ENCODE results near the gene YIF1A. TPM values are rescaled to one million over a fixed set of nuclear protein-coding genes. Genes with fewer than 3 reads are reported as not detected.

Gene YIF1A
- total and polyA plus RNA-seq, 2 donors (not counting 3 experiments of a cell fraction or from before 2014, with no cell fraction given) = 104 to 271 TPM

GRCh38 chr11:66332371-66333219 is 43.7 kb upstream of the YIF1A start:
- Histone ChIP-seq H3K4me3 (replicated peaks in 1 of 3; ENCODE audit: insufficient read depth in 1 of 3, low read depth in 1 of 3, low read length in 3 of 3) (no peak overlapping the region), H3K4me1 (ENCODE audit: control insufficient read depth, extremely low read depth, insufficient read depth, low read length) (peaks cover 25% of the 10 kb centered on the region), H3K4me2 (ENCODE audit: insufficient read depth, low read length) (no peak overlapping the region), H3K27ac (ENCODE audit: insufficient read depth, low read depth, low read length) (no peak overlapping the region), H3K9me3 (replicated peaks; ENCODE audit: control insufficient read depth, insufficient read depth, low read length) (no peaks in the 10 kb centered on the region), H4K20me1 (replicated peaks; ENCODE audit: control insufficient read depth, extremely low read depth, insufficient read depth, low read length) (no peaks in the 10 kb centered on the region), H3K27me3 (ENCODE audit: control insufficient read depth in 2 of 2, insufficient read depth in 2 of 2, low read length in 2 of 2) (no peaks in the 10 kb centered on the region), H3K79me2 (ENCODE audit: control insufficient read depth, insufficient read depth, low read length) (no peaks in the 10 kb centered on the region), H3K9me1 (replicated peaks; ENCODE audit: control insufficient read depth, extremely low read depth, insufficient read depth, low read length) (no peaks in the 10 kb centered on the region), H2AFZ (ENCODE audit: low read depth, low read length) (no peak overlapping the region), H3K36me3 (ENCODE audit: control insufficient read depth in 2 of 2, extremely low read depth in 1 of 2, insufficient read depth in 2 of 2, low read length in 2 of 2) (peaks cover 0 to 2% of the 10 kb centered on the region in 2 experiments), H3K9ac (replicated peaks; ENCODE audit: extremely low read depth, insufficient read depth, low read length) (no peak overlapping the region)
- FAIRE-seq (no peak), DNase-seq (ENCODE audit: low read depth, low spot score) (no peak)
- intact Hi-C loops (cut with micrococcal nuclease) = no loop called here
- BruUV-seq (replicated peaks) = no TSS peak
- POLR2A ChIA-PET = no interaction called here
- CTCF ChIA-PET = interaction anchor here (8.7 kb wide), 1 partner anchor 19 kb away, joined by 225 read pairs; the partner anchor contains the start of gene CD248
- dilution Hi-C loops (cut with MboI; ENCODE audit: extremely low pct_ligation_motif_present, low sequenced_read_pairs) = no loop called here
- no peak for TF ChIP-seq EZH2 (IDR thresholded peaks at IDR 0.05; ENCODE audit: borderline replicate concordance, low read depth, low read length, severe bottlenecking)
- no peak for TF ChIP-seq FOS (IDR thresholded peaks at IDR 0.05; ENCODE audit: borderline replicate concordance, insufficient read depth, low read length)
- TF ChIP-seq POLR2A (IDR thresholded peaks at IDR 0.05; ENCODE audit: low read depth, low read length) = no peak
- no peak for TF ChIP-seq MYC (IDR thresholded peaks at IDR 0.05; ENCODE audit: low read depth, low read length)

GRCh38 chr11:66331542-66332370 is 42.8 kb upstream of the YIF1A start:
- intact Hi-C loops (cut with micrococcal nuclease) = no loop called here
- no peak overlapping the region for H3K4me3 ChIP-seq (replicated peaks in 1 of 3; ENCODE audit: insufficient read depth in 1 of 3, low read depth in 1 of 3, low read length in 3 of 3)
- no peak overlapping the region for H2AFZ ChIP-seq (ENCODE audit: low read depth, low read length)
- H3K27me3 ChIP-seq (ENCODE audit: control insufficient read depth in 2 of 2, insufficient read depth in 2 of 2, low read length in 2 of 2) = no peaks in the 10 kb centered on the region
- peaks cover 18% of the 10 kb centered on the region for H3K4me1 ChIP-seq (ENCODE audit: control insufficient read depth, extremely low read depth, insufficient read depth, low read length)
- no peaks in the 10 kb centered on the region for H4K20me1 ChIP-seq (replicated peaks; ENCODE audit: control insufficient read depth, extremely low read depth, insufficient read depth, low read length)
- no peaks in the 10 kb centered on the region for H3K36me3 ChIP-seq (ENCODE audit: control insufficient read depth in 2 of 2, extremely low read depth in 1 of 2, insufficient read depth in 2 of 2, low read length in 2 of 2)
- H3K27ac ChIP-seq (ENCODE audit: insufficient read depth, low read depth, low read length) = no peak overlapping the region
- no peaks in the 10 kb centered on the region for H3K79me2 ChIP-seq (ENCODE audit: control insufficient read depth, insufficient read depth, low read length)
- DNase-seq (ENCODE audit: low read depth, low spot score) = no peak
- CTCF ChIA-PET = interaction anchor here (8.7 kb wide), 1 partner anchor 18 kb away, joined by 225 read pairs; the partner anchor contains the start of gene CD248
- H3K9ac ChIP-seq (replicated peaks; ENCODE audit: extremely low read depth, insufficient read depth, low read length) = no peak overlapping the region
- H3K9me3 ChIP-seq (replicated peaks; ENCODE audit: control insufficient read depth, insufficient read depth, low read length) = no peaks in the 10 kb centered on the region
- FAIRE-seq = no peak
- dilution Hi-C loops (cut with MboI; ENCODE audit: extremely low pct_ligation_motif_present, low sequenced_read_pairs) = no loop called here
- TF ChIP-seq MYC (IDR thresholded peaks at IDR 0.05; ENCODE audit: low read depth, low read length) (no peak), MAX (IDR thresholded peaks at IDR 0.05; ENCODE audit: insufficient read depth, insufficient read length) (no peak), CTCF (IDR thresholded peaks at IDR 0.05; ENCODE audit: extremely low read depth in 1 of 2, insufficient read depth in 1 of 2, low read depth in 1 of 2, low read length in 2 of 2) (no peak), POLR2AphosphoS5 (IDR thresholded peaks at IDR 0.05; ENCODE audit: insufficient read depth, low read depth, low read length) (no peak), JUN (IDR thresholded peaks at IDR 0.05; ENCODE audit: borderline replicate concordance, insufficient read depth, insufficient read length, low read depth) (no peak), GATA2 (IDR thresholded peaks at IDR 0.05; ENCODE audit: insufficient read depth, insufficient read length, low read depth, low read length) (no peak), FOS (IDR thresholded peaks at IDR 0.05; ENCODE audit: borderline replicate concordance, insufficient read depth, low read length) (no peak), POLR2A (IDR thresholded peaks at IDR 0.05; ENCODE audit: low read depth, low read length) (no peak), EZH2 (IDR thresholded peaks at IDR 0.05; ENCODE audit: borderline replicate concordance, low read depth, low read length, severe bottlenecking) (no peak)
- BruUV-seq (replicated peaks) = no TSS peak
- no peak overlapping the region for H3K4me2 ChIP-seq (ENCODE audit: insufficient read depth, low read length)
- no peaks in the 10 kb centered on the region for H3K9me1 ChIP-seq (replicated peaks; ENCODE audit: control insufficient read depth, extremely low read depth, insufficient read depth, low read length)
- POLR2A ChIA-PET = no interaction called here
